Left lung (tissue), 10 donors: Measurements from ENCODE around the gene NEURL1B. TPM values are rescaled to one million over a fixed set of nuclear protein-coding genes. Genes with fewer than 3 reads are reported as not detected.
A peak's percentile ranks its signal among the peaks of the same experiment; 100 is the strongest.

ENCODE experiments used
- ATAC-seq: fragments of 200-7000 bp; cut with Tn5 transposase; one replicate; pipeline ENCODE4 v1.9.1; 2020; ENCODE audit warnings: moderate library complexity
- DNase-seq, 4 donors: peaks; one replicate each; pipeline ENCODE4 v3.0.0-alpha.2; 2013 to 2020
- H3K27ac ChIP-seq, 2 donors: fragments of 200-600 bp; sonication (generic) in 1 of 2; one replicate each; pipeline versions ENCODE4 v1.5.0 to v1.8.0; 2020 to 2021
- H3K27me3 ChIP-seq, 2 donors: fragments of 200-600 bp; sonication (generic) in 1 of 2; one replicate each; pipeline versions ENCODE4 v1.5.0 to v1.8.0; 2020 to 2021
- H3K36me3 ChIP-seq, 2 donors: fragments of 200-600 bp; sonication (generic) in 1 of 2; one replicate each; pipeline versions ENCODE4 v1.5.0 to v1.8.0; 2020 to 2021
- H3K4me1 ChIP-seq, 2 donors: fragments of 200-600 bp; one replicate each; pipeline ENCODE4 v1.8.0; 2021
- H3K4me3 ChIP-seq, 2 donors: fragments of 200-600 bp; sonication (generic) in 1 of 2; one replicate each; pipeline versions ENCODE4 v1.5.0 to v1.8.0; 2020 to 2021; ENCODE audit warnings: mild to moderate bottlenecking in 1 of 2
- H3K9me3 ChIP-seq, 2 donors: fragments of 200-600 bp; sonication (generic) in 1 of 2; one replicate each; pipeline versions ENCODE4 v1.5.0 to v1.8.0; 2020 to 2021
- intact Hi-C, 2 donors: fragments of 100-400 bp; cut with DNase I; formaldehyde crosslinking; loops; one replicate each; pipeline versions ENCODE4 v1.11.2 to v1.14.2; 2022
- polyA plus RNA-seq, 6 donors: library from polyadenylated mRNA; unstranded; fragments of 120-200 nt; gene quantifications; one replicate each; pipeline ENCODE4 v1.2.1, GENCODE V29; 2013; ENCODE audit not compliant: insufficient read length in 6 of 6
- total RNA-seq, 2 donors: library from RNA; stranded (reverse); fragmentation: NEBNext Ultra II Directional; extraction: Animal tissue kit (Norgen Biotek cat#: 25700); gene quantifications; one replicate each; pipeline ENCODE4 v1.2.1, GENCODE V29; 2021
- TF ChIP-seq, protein P1 (sequence below), 2 donors: fragments of 200-600 bp; sonication (generic) in 1 of 2; IDR thresholded peaks; one replicate each; pipeline versions ENCODE4 v1.5.0 to v1.8.0; 2021; ENCODE audit warnings: antibody characterized with exemption in 2 of 2
- donor health status: DM: no; HTN: yes; CAD: no.
- donor health status: DM: no; HTN: no; CAD: no.

The NEURL1B gene
- total and polyA plus RNA-seq, 8 donors = 11.8 to 34.1 (median 29.1) TPM

- H3K36me3 ChIP-seq = no peaks in the 10 kb centered on the region
- H3K27me3 ChIP-seq = no peaks in the 10 kb centered on the region
- ATAC-seq (no peak), DNase-seq (no peak)
- H3K9me3 ChIP-seq = peaks cover 0 to 2% of the 10 kb centered on the region in 2 donors
- intact Hi-C loops = no loop called here
- TF ChIP-seq, protein P1, sequence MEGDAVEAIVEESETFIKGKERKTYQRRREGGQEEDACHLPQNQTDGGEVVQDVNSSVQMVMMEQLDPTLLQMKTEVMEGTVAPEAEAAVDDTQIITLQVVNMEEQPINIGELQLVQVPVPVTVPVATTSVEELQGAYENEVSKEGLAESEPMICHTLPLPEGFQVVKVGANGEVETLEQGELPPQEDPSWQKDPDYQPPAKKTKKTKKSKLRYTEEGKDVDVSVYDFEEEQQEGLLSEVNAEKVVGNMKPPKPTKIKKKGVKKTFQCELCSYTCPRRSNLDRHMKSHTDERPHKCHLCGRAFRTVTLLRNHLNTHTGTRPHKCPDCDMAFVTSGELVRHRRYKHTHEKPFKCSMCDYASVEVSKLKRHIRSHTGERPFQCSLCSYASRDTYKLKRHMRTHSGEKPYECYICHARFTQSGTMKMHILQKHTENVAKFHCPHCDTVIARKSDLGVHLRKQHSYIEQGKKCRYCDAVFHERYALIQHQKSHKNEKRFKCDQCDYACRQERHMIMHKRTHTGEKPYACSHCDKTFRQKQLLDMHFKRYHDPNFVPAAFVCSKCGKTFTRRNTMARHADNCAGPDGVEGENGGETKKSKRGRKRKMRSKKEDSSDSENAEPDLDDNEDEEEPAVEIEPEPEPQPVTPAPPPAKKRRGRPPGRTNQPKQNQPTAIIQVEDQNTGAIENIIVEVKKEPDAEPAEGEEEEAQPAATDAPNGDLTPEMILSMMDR (IDR thresholded peaks at IDR 0.05) = no peak
- peaks cover 8 to 44% of the 10 kb centered on the region in 2 donors for H3K4me1 ChIP-seq
- H3K27ac ChIP-seq = peak overlapping the region; percentile 74
- H3K4me3 ChIP-seq = no peak overlapping the region
Measured at GRCh38 chr5:172661526-172661925, 20.5 kb downstream of the NEURL1B start.

DNA sequence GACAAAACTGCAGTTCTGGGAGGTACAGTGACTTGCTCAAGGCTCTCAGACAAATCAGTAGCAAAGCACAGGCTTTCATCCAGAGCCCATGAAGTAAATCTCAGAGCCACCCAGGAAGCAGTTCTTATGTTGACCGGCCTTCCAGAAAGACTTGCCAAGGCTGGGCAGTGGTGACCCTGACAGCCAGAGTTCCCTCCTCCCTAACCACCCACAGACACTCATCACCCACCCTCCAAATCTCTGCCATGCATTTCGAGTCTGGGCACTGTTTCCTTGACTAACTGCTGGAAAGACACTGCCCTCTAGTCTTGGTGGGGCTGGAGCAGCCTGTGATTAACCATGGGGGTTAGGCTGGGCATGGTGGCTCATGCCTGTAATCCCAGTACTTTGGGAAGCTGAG, 21.5 kb downstream of the NEURL1B start:
- no peaks in the 10 kb centered on the region for H3K36me3 ChIP-seq
- H3K9me3 ChIP-seq = no peaks in the 10 kb centered on the region
- H3K27me3 ChIP-seq = no peaks in the 10 kb centered on the region
- H3K27ac ChIP-seq = peak overlapping the region in 1 of 2 donors; percentile 74
- TF ChIP-seq, protein P1 (IDR thresholded peaks at IDR 0.05) = no peak
- DNase-seq = no peak
- intact Hi-C loops = no loop called here
- no peak for ATAC-seq
- no peak overlapping the region for H3K4me3 ChIP-seq
- H3K4me1 ChIP-seq = peaks cover 8 to 44% of the 10 kb centered on the region in 2 donors

DNA sequence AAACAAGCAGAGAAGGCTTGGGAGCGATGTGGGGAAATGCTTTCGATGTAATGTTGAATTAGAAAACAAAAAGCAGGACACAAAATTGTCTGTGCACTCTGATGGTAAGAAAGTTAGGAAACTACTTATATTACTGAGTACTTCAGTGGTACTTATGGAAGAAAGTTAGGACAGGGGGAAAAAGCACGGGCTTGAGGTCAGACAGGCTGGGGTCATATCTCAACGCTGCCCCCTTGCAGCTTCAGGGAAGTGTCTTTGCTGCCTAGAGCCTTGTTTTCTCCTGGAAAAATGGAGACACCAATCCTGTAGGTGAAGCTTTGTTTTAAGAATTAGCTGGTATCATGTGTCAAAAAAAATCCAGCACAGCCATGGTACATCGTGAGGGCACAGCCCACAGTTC, 23.0 kb downstream of the NEURL1B start:
- H3K4me1 ChIP-seq = peaks cover 3 to 40% of the 10 kb centered on the region in 2 donors
- DNase-seq (no peak), ATAC-seq (no peak)
- H3K4me3 ChIP-seq = no peak overlapping the region
- H3K36me3 ChIP-seq = no peaks in the 10 kb centered on the region
- H3K9me3 ChIP-seq = no peaks in the 10 kb centered on the region
- intact Hi-C loops = no loop called here
- no peaks in the 10 kb centered on the region for H3K27me3 ChIP-seq
- TF ChIP-seq, protein P1 (IDR thresholded peaks at IDR 0.05) = no peak
- H3K27ac ChIP-seq = peak overlapping the region; percentile 13 to 40

DNA sequence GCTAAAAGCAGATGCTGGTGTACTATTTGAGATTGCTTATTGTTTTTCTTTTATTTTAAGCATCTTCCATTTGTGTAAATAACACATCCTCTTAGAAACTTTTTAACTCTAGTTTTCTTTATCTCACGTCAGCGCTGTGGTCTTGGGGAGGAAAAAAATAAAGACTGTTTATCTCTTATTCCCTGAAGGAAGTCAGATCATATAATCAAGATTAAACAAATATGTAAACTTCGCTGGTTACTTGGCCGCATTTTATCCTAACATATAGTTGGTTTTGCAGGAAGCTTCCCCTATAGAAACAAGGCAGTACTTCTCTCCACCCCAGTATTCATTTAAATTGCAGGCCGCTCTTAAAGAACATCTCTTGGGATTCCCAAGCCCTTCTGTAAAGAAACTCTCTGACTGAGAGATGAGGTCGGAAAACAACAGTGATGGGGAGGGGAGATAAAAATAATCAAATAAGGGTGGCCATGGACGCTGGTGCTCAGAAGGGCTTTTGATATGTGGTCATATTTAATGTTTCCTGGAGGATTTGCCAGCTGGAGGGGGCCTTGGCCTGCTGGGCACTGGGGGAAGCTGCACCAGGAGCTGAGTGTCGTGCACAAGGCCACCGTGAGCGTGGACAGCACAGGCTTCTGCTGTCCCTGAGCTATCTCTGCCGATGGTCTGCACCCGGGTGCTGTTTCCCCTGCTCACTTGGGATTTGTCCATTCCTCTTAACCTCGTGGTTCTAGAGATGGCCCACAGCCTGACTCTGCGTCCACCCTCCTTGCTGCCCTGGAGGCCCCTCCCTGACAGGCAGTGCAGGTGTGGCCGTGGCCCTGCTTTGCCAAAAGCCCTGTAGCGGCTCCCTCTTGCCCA, 23.8 kb downstream of the NEURL1B start:
- intact Hi-C loops = no loop called here
- TF ChIP-seq, protein P1 (IDR thresholded peaks at IDR 0.05) = no peak
- ATAC-seq = no peak
- no peak for DNase-seq
- H3K27me3 ChIP-seq = no peaks in the 10 kb centered on the region
- no peaks in the 10 kb centered on the region for H3K9me3 ChIP-seq
- H3K4me1 ChIP-seq = peaks cover 3 to 32% of the 10 kb centered on the region in 2 donors
- H3K36me3 ChIP-seq = peaks cover 0 to 3% of the 10 kb centered on the region in 2 donors
- H3K4me3 ChIP-seq = no peak overlapping the region
- H3K27ac ChIP-seq = peak overlapping the region in 1 of 2 donors; percentile 40

GRCh38 chr5:172666251-172666650, 25.2 kb downstream of the NEURL1B start:
- DNase-seq (no peak), ATAC-seq (no peak)
- intact Hi-C loops = no loop called here
- H3K36me3 ChIP-seq = peaks cover 0 to 7% of the 10 kb centered on the region in 2 donors
- TF ChIP-seq, protein P1 (IDR thresholded peaks at IDR 0.05) = no peak
- peaks cover 3 to 18% of the 10 kb centered on the region in 2 donors for H3K4me1 ChIP-seq
- H3K27ac ChIP-seq = peak overlapping the region in 1 of 2 donors; percentile 23
- no peak overlapping the region for H3K4me3 ChIP-seq
- H3K27me3 ChIP-seq = no peaks in the 10 kb centered on the region
- H3K9me3 ChIP-seq = no peaks in the 10 kb centered on the region
